Activated CD8-positive, alpha-beta memory T cell treated with anti-CD3 and anti-CD28 coated beads for 1 hour (primary cell): ENCODE data around the gene CNNM3.

Experiments used
- DNase-seq, 2 donors: peaks; one replicate each; pipeline ENCODE4 v3.0.0-alpha.2; 2020; ENCODE audit warnings: low read depth in 1 of 2; ENCODE audit errors: extremely low read depth in 1 of 2

The CNNM3 gene

GRCh38 chr2:96838345-96839292 lies 22.6 kb downstream of the CNNM3 start:
- DNase-seq = no peak

GRCh38 chr2:96839293-96839874 lies 23.3 kb downstream of the CNNM3 start:
- DNase-seq = peak; percentile 54 to 69

- DNase-seq = no peak
These were observed 24.1 kb downstream of the CNNM3 start for GRCh38 chr2:96839875-96840850.

GRCh38 chr2:96841701-96842495 lies 25.8 kb downstream of the CNNM3 start:
- no peak for DNase-seq

- no peak for DNase-seq
These were observed 26.5 kb downstream of the CNNM3 start for GRCh38 chr2:96842600-96842999.

GRCh38 chr2:96843538-96844268 lies 27.6 kb downstream of the CNNM3 start, which contains the start of gene ANKRD23:
Gene ANKRD23, minus strand, starts transcription at chr2:96844021. Its CDS starts 29 bp downstream, at chr2:96843992.
- DNase-seq = no peak

GRCh38 chr2:96844405-96844808 lies 28.3 kb downstream of the CNNM3 start:
- no peak for DNase-seq

GRCh38 chr2:96846825-96847224 lies 30.8 kb downstream of the CNNM3 start:
- DNase-seq = no peak

- no peak for DNase-seq
These were observed 31.5 kb downstream of the CNNM3 start for GRCh38 chr2:96847586-96847985.

- no peak for DNase-seq
These were observed 32.2 kb downstream of the CNNM3 start for GRCh38 chr2:96848264-96848663.

- no peak for DNase-seq
These were observed 36.6 kb downstream of the CNNM3 start for GRCh38 chr2:96852667-96853066.

GRCh38 chr2:96853321-96853720 lies 37.3 kb downstream of the CNNM3 start:
- no peak for DNase-seq

GRCh38 chr2:96856776-96857666 lies 41.0 kb downstream of the CNNM3 start:
- no peak for DNase-seq

GRCh38 chr2:96857667-96858372 lies 41.8 kb downstream of the CNNM3 start, which contains the start of gene ANKRD39:
Gene ANKRD39, minus strand, starts transcription at chr2:96858016. Its CDS starts 29 bp downstream, at chr2:96857987.
- DNase-seq = peak; percentile 92 to 94

- DNase-seq = no peak
These were observed 43.1 kb downstream of the CNNM3 start for GRCh38 chr2:96859099-96859649.

GRCh38 chr2:96859681-96860064 lies 43.6 kb downstream of the CNNM3 start:
- no peak for DNase-seq
